NCI-H1694 (cell line): ENCODE data around the gene EDN3.

Source experiments
- DNase-seq: peaks from one replicate; lab custom pipeline; 2025; lab: John Stamatoyannopoulos, UW

Gene EDN3

DNA sequence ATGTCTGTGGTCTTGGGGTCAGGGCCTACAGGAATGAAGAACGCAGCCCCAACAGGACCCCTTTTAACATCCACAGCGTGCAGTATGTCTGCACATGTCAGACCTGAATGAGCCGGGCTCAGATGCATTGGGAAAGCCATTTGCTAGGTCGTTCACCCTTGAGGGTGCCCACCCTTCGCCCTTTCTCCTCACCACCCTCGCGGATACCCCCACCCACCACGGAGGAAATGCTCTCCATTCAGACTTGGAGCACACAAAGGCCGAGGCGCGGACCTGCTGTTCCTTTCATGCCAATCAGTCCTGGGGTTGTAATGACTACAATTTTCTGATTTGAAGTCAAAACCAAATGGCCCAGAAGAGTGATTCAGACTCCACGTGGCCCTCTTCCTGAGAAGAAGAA lies 62.7 kb downstream of the EDN3 start:
- no peak for DNase-seq

- DNase-seq: no peak
These were observed 64.2 kb downstream of the EDN3 start for GRCh38 chr20:59364611-59365010.

- no peak for DNase-seq
These were observed 65.3 kb downstream of the EDN3 start for GRCh38 chr20:59365611-59366285.

GRCh38 chr20:59371431-59371830 lies 71.0 kb downstream of the EDN3 start:
- DNase-seq: no peak

DNA sequence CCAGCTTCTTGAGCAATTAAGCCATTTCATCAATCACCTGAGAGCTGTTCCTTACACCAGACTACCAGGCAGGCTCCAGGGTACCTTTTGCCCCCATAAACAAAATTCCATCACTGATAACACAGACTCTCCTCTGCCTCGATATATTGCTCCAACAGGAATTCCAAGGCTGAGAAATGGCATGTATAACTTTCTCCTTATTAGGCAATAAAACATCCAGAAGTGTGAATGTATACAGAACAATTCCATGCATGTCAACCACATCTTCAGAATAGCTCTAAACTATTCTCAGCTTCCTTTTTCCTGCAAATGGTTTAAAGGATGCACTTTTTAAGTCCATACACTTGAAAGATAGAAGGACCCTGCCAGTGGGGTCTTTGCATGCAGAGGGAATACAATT lies 73.8 kb downstream of the EDN3 start:
- no peak for DNase-seq

DNA sequence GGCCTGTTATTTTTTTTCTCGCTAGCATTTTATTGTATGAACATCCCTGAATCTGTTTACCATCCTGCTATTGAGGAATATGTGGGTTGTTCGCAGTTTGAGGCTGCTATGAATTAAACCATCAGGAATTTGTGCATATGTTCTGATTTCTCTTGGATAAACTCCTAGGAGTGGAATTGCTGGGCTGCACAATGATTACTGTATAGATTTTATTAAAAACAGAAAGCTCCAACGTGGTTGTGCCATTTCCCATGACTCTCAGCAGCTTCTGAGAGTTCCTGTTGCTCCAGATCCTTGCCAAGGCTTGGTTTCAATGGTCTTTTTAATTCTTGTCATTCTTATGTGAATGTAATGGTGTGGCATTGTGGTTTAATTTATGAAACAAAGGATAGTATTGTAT lies 75.1 kb downstream of the EDN3 start:
- no peak for DNase-seq
